HEK293 (cell line): ENCODE measurements around the gene SORBS2.

Source experiments
- CTCF ChIA-PET: fragments of 350-600 bp; formaldehyde crosslinking; extraction: SDS; loops from one replicate; lab custom pipeline; 2021; ENCODE audit warnings: antibody characterized with exemption; lab: Yijun Ruan, JAX
- POLR2A ChIA-PET: fragments of 300-600 bp; formaldehyde crosslinking; extraction: SDS; loops from one replicate; lab custom pipeline; 2020; ENCODE audit warnings: antibody characterized with exemption, inconsistent platforms; lab: Yijun Ruan, JAX
- H3K27ac ChIP-seq: fragments of 200-500 bp; sonication (Bioruptor generic); 2 replicates; pipeline ENCODE4 v1.5.1; 2014; ENCODE audit warnings: low read depth, low read length, control low read depth, inconsistent platforms; ENCODE audit errors: extremely low read depth
- H3K36me3 ChIP-seq, 2 experiments: fragments of 200-500 bp in 1 of 2; sonication (Bioruptor generic) in 1 of 2; 1 replicate in 1 of 2; 2 replicates in 1 of 2; pipeline ENCODE4 v1.5.1; 2014 to 2017; ENCODE audit warnings: inconsistent platforms in 2 of 2, low read length in 2 of 2; ENCODE audit not compliant: control insufficient read depth in 2 of 2, insufficient read depth in 1 of 2
- H3K4me1 ChIP-seq: fragments of 200-500 bp; sonication (Bioruptor generic); 2 replicates; pipeline ENCODE4 v1.5.1; 2014; ENCODE audit warnings: mild to moderate bottlenecking, low read length, inconsistent platforms; ENCODE audit not compliant: control insufficient read depth, insufficient read depth
- H3K4me3 ChIP-seq: 2 replicates; pipeline ENCODE4 v1.5.1; 2011; ENCODE audit warnings: low read depth, mild to moderate bottlenecking, control low read depth, low read length, moderate library complexity
- H3K9me3 ChIP-seq: fragments of 200-500 bp; sonication (Bioruptor generic); 2 replicates; pipeline ENCODE4 v1.5.1; 2014; ENCODE audit warnings: low read depth, low read length, inconsistent platforms; ENCODE audit not compliant: control insufficient read depth, insufficient read depth
- EGR2 ChIP-seq: fragments of 450-650 bp; formaldehyde crosslinking; IDR thresholded peaks from 2 replicates; pipeline ENCODE4 v1.5.1; 2016; ENCODE audit warnings: low read depth, missing biosample characterization, missing genetic modification characterization
- IKZF3 ChIP-seq: fragments of 450-650 bp; IDR thresholded peaks from 2 replicates; pipeline ENCODE4 v1.5.0; 2018; ENCODE audit warnings: missing biosample characterization, mild to moderate bottlenecking, missing genetic modification characterization, moderate library complexity
- KLF7 ChIP-seq: fragments of 450-650 bp; formaldehyde crosslinking; IDR thresholded peaks from 2 replicates; pipeline ENCODE4 v1.5.1; 2016; ENCODE audit warnings: missing biosample characterization, missing genetic modification characterization, borderline replicate concordance
- ZBTB17 ChIP-seq: fragments of 450-650 bp; formaldehyde crosslinking; IDR thresholded peaks from 2 replicates; pipeline ENCODE4 v1.5.1; 2016; ENCODE audit warnings: missing biosample characterization, missing genetic modification characterization
- ZNF114 ChIP-seq: fragments of 450-650 bp; formaldehyde crosslinking; IDR thresholded peaks from 2 replicates; pipeline ENCODE4 v1.5.0; 2017; ENCODE audit warnings: missing biosample characterization, missing genetic modification characterization
- ZNF121 ChIP-seq: fragments of 450-650 bp; formaldehyde crosslinking; IDR thresholded peaks from 2 replicates; pipeline ENCODE4 v1.5.1; 2016; ENCODE audit warnings: missing biosample characterization, missing genetic modification characterization
- ZNF133 ChIP-seq: fragments of 450-650 bp; formaldehyde crosslinking; IDR thresholded peaks from 2 replicates; pipeline ENCODE4 v1.5.1; 2016; ENCODE audit warnings: missing biosample characterization, missing genetic modification characterization
- ZNF19 ChIP-seq: fragments of 450-650 bp; formaldehyde crosslinking; IDR thresholded peaks from 2 replicates; pipeline ENCODE4; 2016; ENCODE audit warnings: missing biosample characterization, missing genetic modification characterization, low read depth
- ZNF23 ChIP-seq: fragments of 450-650 bp; formaldehyde crosslinking; IDR thresholded peaks from 2 replicates; pipeline ENCODE4 v1.5.1; 2016; ENCODE audit warnings: missing biosample characterization, missing genetic modification characterization, borderline replicate concordance
- ZNF239 ChIP-seq: fragments of 450-650 bp; formaldehyde crosslinking; IDR thresholded peaks from 2 replicates; pipeline ENCODE4 v1.5.1; 2016; ENCODE audit warnings: missing biosample characterization, missing genetic modification characterization
- ZNF302 ChIP-seq: fragments of 450-650 bp; formaldehyde crosslinking; IDR thresholded peaks from 2 replicates; pipeline ENCODE4 v1.5.1; 2016; ENCODE audit warnings: missing biosample characterization, missing genetic modification characterization, low read depth
- ZNF324 ChIP-seq: fragments of 450-650 bp; formaldehyde crosslinking; IDR thresholded peaks from 2 replicates; pipeline ENCODE4 v1.5.1; 2016; ENCODE audit warnings: missing biosample characterization, missing genetic modification characterization
- ZNF404 ChIP-seq: fragments of 450-650 bp; formaldehyde crosslinking; IDR thresholded peaks from 2 replicates; pipeline ENCODE4 v1.5.1; 2017; ENCODE audit warnings: missing biosample characterization, missing genetic modification characterization
- ZNF530 ChIP-seq: fragments of 450-650 bp; formaldehyde crosslinking; IDR thresholded peaks from 2 replicates; pipeline ENCODE4 v1.5.1; 2016; ENCODE audit warnings: low read depth, missing biosample characterization, missing genetic modification characterization
- ZNF558 ChIP-seq: fragments of 450-650 bp; formaldehyde crosslinking; IDR thresholded peaks from 2 replicates; pipeline ENCODE4 v1.5.1; 2016; ENCODE audit warnings: missing biosample characterization, missing genetic modification characterization
- ZNF560 ChIP-seq: fragments of 450-650 bp; formaldehyde crosslinking; IDR thresholded peaks from 2 replicates; pipeline ENCODE4 v1.5.1; 2017; ENCODE audit warnings: missing biosample characterization, missing genetic modification characterization, borderline replicate concordance
- ZNF600 ChIP-seq: fragments of 450-650 bp; formaldehyde crosslinking; IDR thresholded peaks from 2 replicates; pipeline ENCODE4 v1.5.1; 2016; ENCODE audit warnings: missing biosample characterization, missing genetic modification characterization
- ZNF623 ChIP-seq: fragments of 450-650 bp; formaldehyde crosslinking; IDR thresholded peaks from 2 replicates; pipeline ENCODE4 v1.5.1; 2016; ENCODE audit warnings: missing biosample characterization, missing genetic modification characterization
- ZNF654 ChIP-seq: fragments of 450-650 bp; formaldehyde crosslinking; IDR thresholded peaks from 2 replicates; pipeline ENCODE4 v1.5.1; 2016; ENCODE audit warnings: low read depth, missing biosample characterization, missing genetic modification characterization
- ZNF677 ChIP-seq: fragments of 450-650 bp; IDR thresholded peaks from 2 replicates; pipeline ENCODE4 v1.5.0; 2018; ENCODE audit warnings: missing biosample characterization, mild to moderate bottlenecking, missing genetic modification characterization, moderate library complexity
- ZNF707 ChIP-seq: fragments of 450-650 bp; formaldehyde crosslinking; IDR thresholded peaks from 2 replicates; pipeline ENCODE4 v1.5.1; 2016; ENCODE audit warnings: missing biosample characterization, missing genetic modification characterization
- ZNF777 ChIP-seq: fragments of 450-650 bp; formaldehyde crosslinking; IDR thresholded peaks from 2 replicates; pipeline ENCODE4 v1.5.1; 2017; ENCODE audit warnings: missing biosample characterization, missing genetic modification characterization, borderline replicate concordance
- TF ChIP-seq, protein P1 (sequence below): fragments of 450-650 bp; formaldehyde crosslinking; IDR thresholded peaks from 2 replicates; pipeline ENCODE4 v1.5.1; 2016; ENCODE audit warnings: missing biosample characterization, missing genetic modification characterization
- TF ChIP-seq, protein P2 (sequence below): fragments of 450-650 bp; formaldehyde crosslinking; IDR thresholded peaks from 2 replicates; pipeline ENCODE4 v1.5.0; 2017; ENCODE audit warnings: missing biosample characterization, missing genetic modification characterization, borderline replicate concordance
- TF ChIP-seq, protein P3 (sequence below): fragments of 450-650 bp; formaldehyde crosslinking; IDR thresholded peaks from 2 replicates; pipeline ENCODE4 v1.5.1; 2017; ENCODE audit warnings: missing biosample characterization, missing genetic modification characterization
- TF ChIP-seq, protein P4 (sequence below): fragments of 450-650 bp; formaldehyde crosslinking; IDR thresholded peaks from 2 replicates; pipeline ENCODE4 v1.5.1; 2016; ENCODE audit warnings: missing biosample characterization, missing genetic modification characterization, borderline replicate concordance
- TF ChIP-seq, protein P5 (sequence below): fragments of 450-650 bp; formaldehyde crosslinking; IDR thresholded peaks from 2 replicates; pipeline ENCODE4 v1.5.1; 2016; ENCODE audit warnings: missing biosample characterization, missing genetic modification characterization

The SORBS2 gene

DNA sequence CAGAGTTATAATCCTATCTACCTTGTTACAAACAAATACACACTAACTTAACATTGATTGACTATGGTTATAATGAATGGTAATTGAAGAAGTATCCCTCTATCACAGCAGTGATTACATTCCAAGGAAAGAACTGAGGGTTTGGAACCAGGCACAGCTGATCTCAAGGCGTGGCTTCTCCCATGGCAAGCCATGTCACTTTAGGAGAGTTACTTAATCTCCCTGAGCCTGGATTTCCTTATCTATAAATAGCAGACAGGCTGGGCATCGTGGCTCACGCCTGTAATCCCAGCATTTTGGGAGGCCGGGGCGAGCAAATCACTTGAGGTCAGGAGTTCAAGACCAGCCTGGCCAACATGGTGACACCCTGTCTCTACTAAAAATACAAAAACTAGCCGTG lies 25.6 kb downstream of the SORBS2 start:
- Histone ChIP-seq H3K36me3 (no peaks in the 10 kb centered on the region), H3K9me3 (no peaks in the 10 kb centered on the region), H3K4me1 (0 out of 2 replicates have a peak, but pooled peaks cover 2% of the 10 kb centered on the region), H3K4me3 (no peak overlapping the region)
- CTCF ChIA-PET = no interaction called here
- no peak for TF ChIP-seq ZNF121 (tag by site-specific recombination)
- TF ChIP-seq ZNF324 (tag by site-specific recombination) = no peak
- no peak for TF ChIP-seq ZNF558
- TF ChIP-seq ZNF404 (tag by site-specific recombination) = no peak
- no peak for TF ChIP-seq ZNF623
- TF ChIP-seq ZNF23 (tag by site-specific recombination) = no peak
- TF ChIP-seq ZNF600 (tag by site-specific recombination) = no peak
- TF ChIP-seq IKZF3 (tag by site-specific recombination) = no peak
- TF ChIP-seq ZNF530 (tag by site-specific recombination) = no peak
- TF ChIP-seq ZNF707 (tag by site-specific recombination) = no peak
- no peak for TF ChIP-seq ZNF239 (tag by site-specific recombination)
- no peak for TF ChIP-seq ZNF677 (tag by site-specific recombination)
- no peak for TF ChIP-seq ZNF19 (tag by site-specific recombination)
- TF ChIP-seq ZNF114 (tag by site-specific recombination) = no peak
- TF ChIP-seq, protein P1, sequence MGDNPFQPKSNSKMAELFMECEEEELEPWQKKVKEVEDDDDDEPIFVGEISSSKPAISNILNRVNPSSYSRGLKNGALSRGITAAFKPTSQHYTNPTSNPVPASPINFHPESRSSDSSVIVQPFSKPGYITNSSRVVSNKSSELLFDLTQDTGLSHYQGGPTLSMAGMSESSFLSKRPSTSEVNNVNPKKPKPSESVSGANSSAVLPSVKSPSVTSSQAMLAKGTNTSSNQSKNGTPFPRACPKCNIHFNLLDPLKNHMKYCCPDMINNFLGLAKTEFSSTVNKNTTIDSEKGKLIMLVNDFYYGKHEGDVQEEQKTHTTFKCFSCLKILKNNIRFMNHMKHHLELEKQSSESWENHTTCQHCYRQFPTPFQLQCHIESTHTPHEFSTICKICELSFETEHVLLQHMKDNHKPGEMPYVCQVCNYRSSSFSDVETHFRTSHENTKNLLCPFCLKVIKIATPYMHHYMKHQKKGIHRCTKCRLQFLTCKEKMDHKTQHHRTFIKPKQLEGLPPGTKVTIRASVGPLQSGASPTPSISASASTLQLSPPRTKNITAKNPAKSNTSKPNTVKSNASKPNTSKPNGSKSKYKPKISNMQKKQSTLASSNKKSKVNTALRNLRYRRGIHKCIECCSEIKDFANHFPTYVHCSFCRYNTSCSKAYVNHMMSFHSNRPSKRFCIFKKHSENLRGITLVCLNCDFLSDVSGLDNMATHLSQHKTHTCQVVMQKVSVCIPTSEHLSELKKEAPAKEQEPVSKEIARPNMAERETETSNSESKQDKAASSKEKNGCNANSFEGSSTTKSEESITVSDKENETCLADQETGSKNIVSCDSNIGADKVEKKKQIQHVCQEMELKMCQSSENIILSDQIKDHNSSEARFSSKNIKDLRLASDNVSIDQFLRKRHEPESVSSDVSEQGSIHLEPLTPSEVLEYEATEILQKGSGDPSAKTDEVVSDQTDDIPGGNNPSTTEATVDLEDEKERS = no peak
- no peak for TF ChIP-seq ZNF133 (tag by site-specific recombination)
- TF ChIP-seq ZNF777 (tag by site-specific recombination) = no peak
- TF ChIP-seq, protein P2, sequence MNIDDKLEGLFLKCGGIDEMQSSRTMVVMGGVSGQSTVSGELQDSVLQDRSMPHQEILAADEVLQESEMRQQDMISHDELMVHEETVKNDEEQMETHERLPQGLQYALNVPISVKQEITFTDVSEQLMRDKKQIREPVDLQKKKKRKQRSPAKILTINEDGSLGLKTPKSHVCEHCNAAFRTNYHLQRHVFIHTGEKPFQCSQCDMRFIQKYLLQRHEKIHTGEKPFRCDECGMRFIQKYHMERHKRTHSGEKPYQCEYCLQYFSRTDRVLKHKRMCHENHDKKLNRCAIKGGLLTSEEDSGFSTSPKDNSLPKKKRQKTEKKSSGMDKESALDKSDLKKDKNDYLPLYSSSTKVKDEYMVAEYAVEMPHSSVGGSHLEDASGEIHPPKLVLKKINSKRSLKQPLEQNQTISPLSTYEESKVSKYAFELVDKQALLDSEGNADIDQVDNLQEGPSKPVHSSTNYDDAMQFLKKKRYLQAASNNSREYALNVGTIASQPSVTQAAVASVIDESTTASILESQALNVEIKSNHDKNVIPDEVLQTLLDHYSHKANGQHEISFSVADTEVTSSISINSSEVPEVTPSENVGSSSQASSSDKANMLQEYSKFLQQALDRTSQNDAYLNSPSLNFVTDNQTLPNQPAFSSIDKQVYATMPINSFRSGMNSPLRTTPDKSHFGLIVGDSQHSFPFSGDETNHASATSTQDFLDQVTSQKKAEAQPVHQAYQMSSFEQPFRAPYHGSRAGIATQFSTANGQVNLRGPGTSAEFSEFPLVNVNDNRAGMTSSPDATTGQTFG (tag by site-specific recombination) = no peak
- TF ChIP-seq, all 188 proteins: peak for 0
- H3K27ac ChIP-seq = no peak overlapping the region
- POLR2A ChIA-PET = no interaction called here

DNA sequence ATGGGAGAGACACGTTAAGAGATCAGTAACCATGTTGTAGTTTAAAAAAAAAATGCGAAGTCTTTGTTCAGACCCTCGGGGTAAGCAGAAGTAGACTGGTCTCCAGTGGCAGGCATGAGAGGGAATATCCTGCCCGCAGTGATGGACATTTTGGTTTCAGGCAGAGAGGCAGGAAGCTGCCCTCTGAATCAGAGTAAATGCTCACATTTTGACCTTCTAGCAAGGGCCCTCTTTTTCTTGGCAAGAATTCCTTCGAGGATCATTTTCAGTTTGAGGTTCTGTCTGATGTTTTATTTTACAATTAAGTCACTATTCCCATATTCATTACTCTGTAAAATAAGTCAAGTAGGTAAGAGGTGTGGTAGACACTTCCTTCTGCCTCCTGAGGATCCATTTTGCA lies 28.4 kb downstream of the SORBS2 start:
- H3K4me3 ChIP-seq = no peak overlapping the region
- no peaks in the 10 kb centered on the region for H3K36me3 ChIP-seq
- H3K9me3 ChIP-seq = no peaks in the 10 kb centered on the region
- no peak overlapping the region for H3K27ac ChIP-seq
- 0 out of 2 replicates have a peak, but pooled peaks cover 2% of the 10 kb centered on the region for H3K4me1 ChIP-seq
- ChIA-PET POLR2A (no interaction called here), CTCF (no interaction called here)
- TF ChIP-seq KLF7 (no peak), EGR2 (no peak), ZNF654 (tag by site-specific recombination) (no peak), ZNF707 (tag by site-specific recombination) (no peak), ZNF302 (tag by site-specific recombination) (no peak), ZNF560 (no peak), ZBTB17 (tag by site-specific recombination) (no peak)
- TF ChIP-seq, protein P3, sequence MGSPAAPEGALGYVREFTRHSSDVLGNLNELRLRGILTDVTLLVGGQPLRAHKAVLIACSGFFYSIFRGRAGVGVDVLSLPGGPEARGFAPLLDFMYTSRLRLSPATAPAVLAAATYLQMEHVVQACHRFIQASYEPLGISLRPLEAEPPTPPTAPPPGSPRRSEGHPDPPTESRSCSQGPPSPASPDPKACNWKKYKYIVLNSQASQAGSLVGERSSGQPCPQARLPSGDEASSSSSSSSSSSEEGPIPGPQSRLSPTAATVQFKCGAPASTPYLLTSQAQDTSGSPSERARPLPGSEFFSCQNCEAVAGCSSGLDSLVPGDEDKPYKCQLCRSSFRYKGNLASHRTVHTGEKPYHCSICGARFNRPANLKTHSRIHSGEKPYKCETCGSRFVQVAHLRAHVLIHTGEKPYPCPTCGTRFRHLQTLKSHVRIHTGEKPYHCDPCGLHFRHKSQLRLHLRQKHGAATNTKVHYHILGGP = no peak
- TF ChIP-seq, protein P4, sequence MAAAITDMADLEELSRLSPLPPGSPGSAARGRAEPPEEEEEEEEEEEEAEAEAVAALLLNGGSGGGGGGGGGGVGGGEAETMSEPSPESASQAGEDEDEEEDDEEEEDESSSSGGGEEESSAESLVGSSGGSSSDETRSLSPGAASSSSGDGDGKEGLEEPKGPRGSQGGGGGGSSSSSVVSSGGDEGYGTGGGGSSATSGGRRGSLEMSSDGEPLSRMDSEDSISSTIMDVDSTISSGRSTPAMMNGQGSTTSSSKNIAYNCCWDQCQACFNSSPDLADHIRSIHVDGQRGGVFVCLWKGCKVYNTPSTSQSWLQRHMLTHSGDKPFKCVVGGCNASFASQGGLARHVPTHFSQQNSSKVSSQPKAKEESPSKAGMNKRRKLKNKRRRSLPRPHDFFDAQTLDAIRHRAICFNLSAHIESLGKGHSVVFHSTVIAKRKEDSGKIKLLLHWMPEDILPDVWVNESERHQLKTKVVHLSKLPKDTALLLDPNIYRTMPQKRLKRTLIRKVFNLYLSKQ (tag by site-specific recombination) = no peak
- TF ChIP-seq, protein P5, sequence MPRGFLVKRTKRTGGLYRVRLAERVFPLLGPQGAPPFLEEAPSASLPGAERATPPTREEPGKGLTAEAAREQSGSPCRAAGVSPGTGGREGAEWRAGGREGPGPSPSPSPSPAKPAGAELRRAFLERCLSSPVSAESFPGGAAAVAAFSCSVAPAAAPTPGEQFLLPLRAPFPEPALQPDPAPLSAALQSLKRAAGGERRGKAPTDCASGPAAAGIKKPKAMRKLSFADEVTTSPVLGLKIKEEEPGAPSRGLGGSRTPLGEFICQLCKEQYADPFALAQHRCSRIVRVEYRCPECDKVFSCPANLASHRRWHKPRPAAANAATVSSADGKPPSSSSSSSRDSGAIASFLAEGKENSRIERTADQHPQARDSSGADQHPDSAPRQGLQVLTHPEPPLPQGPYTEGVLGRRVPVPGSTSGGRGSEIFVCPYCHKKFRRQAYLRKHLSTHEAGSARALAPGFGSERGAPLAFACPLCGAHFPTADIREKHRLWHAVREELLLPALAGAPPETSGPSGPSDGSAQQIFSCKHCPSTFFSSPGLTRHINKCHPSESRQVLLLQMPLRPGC = no peak
